GM21737 (cell line): ENCODE measurements around the gene TMEM132E.

Experiments used
- ATAC-seq: cut with Tn5 transposase; IDR thresholded peaks from one replicate; pipeline ENCODE4 v1.9.1; 2021; ENCODE audit warnings: mild to moderate bottlenecking, moderate library complexity; ENCODE audit not compliant: unreplicated experiment

The TMEM132E gene

DNA sequence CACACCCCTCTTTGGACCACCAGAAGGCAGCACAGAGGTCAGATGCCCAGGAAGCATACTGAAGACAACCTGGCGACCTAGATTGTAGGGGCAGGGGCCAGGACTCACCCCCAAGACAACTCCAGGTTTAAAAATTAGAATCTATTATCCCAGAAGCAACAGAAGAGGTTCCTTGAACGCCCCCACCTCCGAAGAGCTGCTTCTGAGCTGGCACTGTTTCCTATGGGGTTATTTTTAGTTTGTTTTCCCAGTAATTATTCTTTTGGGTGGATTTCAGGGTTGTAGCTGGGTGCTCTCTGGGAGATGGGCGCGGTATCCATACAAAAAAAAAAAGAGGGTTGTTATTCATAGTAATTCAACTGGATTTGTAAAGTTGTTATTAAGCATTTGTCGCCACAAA is 10.4 kb upstream of the TMEM132E start:
- ATAC-seq, result no peak

GRCh38 chr17:34569591-34569990 is 9.8 kb upstream of the TMEM132E start:
- ATAC-seq, result no peak

DNA sequence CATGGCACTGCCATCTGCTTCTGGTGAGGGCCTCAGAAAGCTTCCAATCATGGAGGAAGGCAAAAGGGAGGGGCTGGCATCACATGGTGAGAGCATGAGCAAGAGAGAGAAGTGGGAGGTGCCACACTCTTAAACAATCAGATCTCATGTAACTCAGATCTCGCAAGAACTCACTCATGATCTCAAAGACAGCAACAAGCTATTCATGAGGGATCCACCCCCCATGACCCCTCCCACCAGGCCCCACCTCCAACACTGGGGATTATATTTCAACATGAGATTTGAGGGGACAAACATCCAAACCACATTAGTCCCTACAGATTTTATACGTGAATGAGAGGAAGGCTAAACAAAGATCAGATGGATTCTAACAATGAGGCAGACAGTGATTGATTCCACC is 8.9 kb upstream of the TMEM132E start:
- ATAC-seq, result no peak

DNA sequence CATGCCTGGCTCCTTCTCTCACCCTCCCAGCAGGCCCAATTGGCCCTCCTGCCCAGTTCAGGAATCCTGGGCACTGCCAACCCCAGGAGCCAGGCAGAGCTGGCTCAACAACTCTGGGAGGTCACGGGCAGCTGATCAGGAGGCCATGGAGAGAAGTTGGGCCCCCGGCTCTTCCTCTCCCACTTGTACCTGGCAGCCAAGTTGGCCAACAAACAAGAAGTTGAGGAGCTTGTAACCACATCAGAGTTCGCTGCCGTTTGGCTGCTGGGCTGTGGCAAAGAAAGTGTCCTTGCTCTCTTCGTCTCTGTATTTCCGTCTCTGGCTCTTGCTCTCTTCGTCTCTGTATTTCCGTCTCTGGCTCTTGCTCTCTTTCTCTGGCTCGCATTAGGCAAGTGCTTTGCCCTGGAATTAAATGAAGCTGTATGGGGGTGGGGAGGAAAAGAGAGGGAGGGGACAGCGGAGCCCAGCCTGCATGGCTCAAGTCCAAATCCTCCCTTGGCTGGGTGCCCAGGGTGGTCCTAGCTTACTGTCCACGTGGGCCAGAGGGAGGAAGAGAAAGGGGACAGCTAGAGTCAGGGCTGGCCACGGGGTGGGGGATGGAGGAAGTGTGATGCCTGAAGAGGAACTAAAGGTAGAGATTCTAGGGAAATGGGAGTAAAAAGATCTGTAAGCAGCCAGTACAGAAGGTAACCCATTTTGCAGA is 7.8 kb upstream of the TMEM132E start:
- no peak for ATAC-seq

DNA sequence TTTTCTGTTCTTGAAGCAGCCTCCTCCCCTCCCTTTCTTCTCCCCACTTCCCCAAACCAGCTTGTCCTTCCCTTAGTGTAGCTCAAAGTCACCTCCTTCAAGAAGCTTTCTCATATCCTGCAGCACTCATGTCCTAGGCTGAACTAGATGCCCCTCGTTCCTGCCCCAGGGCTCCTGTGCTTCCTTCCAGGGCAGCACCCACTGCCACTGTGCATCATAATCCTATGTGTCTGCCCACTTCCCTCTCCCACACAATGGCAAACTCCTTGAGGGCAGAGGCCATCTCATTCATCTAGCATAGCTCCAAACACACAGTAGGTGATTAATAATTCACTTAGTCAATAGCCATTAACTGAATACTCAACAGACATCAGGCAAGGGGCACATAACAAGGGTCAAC is 6.9 kb upstream of the TMEM132E start:
- no peak for ATAC-seq

GRCh38 chr17:34575182-34575581 is 4.2 kb upstream of the TMEM132E start:
- ATAC-seq, result no peak

- ATAC-seq, result no peak
These were observed 1.4 kb upstream of the TMEM132E start for GRCh38 chr17:34578016-34578415.

DNA sequence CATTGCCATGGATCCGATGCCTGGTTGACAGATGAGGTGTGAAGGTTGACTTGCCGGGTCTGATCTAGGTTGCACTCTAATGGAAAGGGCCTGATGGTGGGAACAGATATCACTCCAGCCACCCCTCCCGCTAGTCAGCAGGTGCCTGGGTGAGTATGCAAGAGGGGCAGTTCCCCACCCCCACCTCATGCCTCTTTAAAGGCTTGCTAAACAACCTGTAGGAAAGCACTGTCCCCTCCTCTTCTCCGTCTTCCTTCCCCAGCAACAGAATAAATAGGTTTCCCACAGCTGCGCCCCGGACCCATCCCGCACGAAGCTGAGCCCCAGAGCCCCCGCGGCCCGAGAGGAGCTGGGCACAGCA is 746 bp upstream of the TMEM132E start:
- ATAC-seq, result no peak

DNA sequence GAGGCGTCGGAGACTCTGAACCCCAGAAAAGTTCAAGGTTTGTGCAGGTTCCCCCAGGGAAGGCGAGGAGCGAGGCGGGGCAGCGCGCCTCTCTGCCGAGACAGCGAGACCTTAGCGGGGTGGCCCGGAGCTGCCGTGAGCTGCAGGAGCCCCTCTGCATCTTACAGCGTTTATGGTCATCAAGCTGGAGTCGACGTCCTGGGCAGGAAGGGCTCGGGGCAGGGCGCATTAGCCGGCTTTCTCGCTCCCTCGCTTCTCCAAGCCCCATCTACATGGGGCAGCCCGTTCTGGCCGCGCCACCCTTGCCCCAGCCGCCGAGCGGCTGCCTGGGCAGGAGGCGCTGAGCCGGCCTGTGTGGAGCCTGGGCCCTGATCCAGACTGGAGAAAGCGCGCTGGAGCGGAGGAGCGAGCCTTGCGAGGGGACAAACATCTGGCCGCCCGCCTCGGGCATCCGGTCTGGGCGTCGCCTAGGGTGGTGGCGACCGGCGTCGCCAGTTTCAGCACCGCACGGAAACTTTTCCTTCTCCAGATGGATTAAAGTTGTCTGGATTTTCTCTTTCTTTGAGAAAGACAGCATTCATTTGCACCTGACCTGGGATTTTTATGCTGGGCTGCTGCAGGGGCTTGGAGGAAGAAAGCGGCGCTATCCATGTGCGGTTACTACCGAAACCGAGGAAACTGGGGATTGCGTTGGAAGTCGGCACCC is 750 bp downstream of the TMEM132E start:
- ATAC-seq, result no peak

GRCh38 chr17:34580685-34581445 is 1.5 kb downstream of the TMEM132E start:
- ATAC-seq, result no peak

DNA sequence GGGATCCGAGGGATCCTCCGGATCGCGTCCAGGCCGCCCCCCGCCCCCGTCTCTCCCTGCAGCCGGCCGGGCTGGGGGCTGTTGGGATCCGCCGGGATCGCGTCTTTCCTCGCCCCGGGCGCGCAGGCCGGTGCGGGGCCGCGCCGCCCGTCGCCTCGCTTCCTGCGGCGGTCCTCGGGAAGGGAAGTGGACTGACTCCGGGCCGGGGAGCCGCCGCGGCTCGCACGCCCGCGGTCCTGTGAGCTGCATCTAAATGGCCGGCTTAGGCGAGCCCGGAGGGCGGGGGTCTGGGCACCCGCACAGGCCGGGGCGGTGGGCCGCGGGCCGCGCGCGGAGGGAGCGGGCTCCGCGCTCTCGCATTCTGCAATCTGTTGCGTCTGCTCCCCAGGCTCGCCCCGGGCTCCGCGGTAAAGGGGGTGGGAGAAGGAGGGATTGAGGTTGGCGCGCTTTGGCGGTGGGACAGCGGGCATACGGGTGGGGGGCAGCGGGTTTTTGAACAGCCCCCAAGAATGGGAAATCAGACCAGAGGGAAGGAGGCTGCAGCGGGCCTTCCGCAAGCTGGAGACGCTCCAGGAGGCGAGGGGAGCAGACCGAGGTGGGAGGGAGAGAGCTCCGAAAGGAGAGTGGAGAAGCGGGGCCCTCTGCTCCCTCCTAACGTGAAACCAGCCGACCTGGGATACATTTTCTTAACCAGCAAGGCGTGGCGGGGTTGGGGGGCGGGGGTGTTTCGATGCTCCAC is 2.2 kb downstream of the TMEM132E start:
- ATAC-seq, result no peak

GRCh38 chr17:34582185-34582900 is 3.0 kb downstream of the TMEM132E start:
- no peak for ATAC-seq

DNA sequence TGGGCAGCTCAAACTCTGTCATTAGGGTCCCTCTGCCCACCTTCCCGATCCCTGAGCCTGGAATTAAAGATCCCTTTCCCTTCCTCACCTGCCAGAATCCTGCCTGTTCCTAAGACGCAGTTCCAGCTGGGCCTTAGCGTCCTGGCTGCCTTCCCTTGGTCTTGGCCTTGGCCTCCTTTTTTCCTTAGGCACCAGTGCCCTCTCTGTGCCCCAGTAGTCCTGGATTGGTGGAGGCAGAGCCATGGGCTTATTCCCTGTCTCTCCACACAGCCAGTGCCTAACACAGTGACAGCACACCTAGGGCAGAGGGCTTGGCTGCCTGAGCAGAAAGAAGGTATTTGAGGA is 3.5 kb downstream of the TMEM132E start:
- ATAC-seq, result no peak

DNA sequence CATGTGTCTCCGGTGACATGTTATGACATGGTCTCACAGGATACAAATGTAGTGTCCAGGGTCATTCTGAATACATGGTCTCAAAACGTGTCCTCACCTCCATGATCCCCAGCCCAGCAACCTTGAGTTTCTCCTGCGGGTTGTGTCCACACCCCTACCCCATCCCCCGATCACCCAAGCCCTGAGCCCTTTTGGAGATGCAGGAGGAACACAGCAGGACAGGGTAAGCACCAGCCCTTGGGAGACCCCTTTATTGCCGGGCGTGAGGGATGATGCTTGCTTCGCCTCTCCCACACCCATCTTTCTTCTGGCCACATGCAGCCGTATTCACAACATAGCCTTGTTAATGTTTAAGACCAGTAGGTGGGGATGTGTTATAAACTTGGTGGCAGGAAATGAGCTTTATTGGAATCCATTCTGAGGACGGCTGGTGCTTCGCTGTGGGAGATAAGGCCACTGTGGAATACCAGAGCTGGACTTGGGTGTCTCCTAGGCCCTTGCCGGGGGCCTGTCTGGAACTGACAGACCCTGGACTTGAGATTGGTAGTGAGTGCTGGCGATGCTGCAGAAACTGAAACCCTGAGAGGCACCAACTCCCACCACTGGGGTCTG is 5.5 kb downstream of the TMEM132E start:
- no peak for ATAC-seq

- no peak for ATAC-seq
These were observed 7.0 kb downstream of the TMEM132E start for GRCh38 chr17:34586346-34586846.

DNA sequence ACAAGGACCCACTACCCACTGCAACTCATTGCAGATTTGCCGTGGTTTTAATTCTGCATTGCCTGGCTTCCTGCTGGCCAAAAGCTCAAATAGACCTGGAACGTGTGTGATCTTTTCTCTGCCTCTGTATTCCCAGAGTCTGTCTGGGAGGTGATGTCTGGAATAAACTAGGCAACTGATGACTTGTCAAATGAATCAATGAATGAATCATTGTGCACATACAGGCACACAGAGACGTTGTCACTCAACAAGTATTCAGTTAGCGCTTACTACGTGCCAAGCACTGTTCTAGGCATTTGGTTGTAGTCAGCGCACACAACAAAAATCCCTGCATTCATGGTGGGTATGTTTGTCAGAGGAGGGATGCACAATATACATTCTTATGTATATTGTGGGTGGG is 8.9 kb downstream of the TMEM132E start:
- ATAC-seq, result no peak

GRCh38 chr17:34589120-34589965 is 10.0 kb downstream of the TMEM132E start:
- ATAC-seq, result no peak

DNA sequence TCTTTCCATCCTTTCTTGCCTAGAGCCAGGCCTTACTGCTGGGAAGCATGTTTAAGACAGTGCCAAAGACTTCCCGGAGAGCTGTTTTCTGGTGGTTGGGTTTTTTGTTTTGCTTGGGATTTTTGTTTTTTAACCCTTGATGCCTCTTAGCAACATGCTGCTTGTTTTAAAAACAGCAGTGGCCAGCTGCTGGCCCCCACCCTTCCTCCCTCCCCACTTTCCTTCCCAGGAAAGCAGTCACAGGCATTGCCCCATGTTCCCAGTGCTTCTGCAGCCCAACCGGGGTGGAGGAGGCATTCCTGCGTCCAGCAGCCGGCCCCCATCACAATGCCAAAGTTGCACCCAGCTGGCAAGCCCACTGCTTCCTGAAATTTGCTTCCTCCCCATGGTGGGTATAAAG is 12.6 kb downstream of the TMEM132E start:
- no peak for ATAC-seq

DNA sequence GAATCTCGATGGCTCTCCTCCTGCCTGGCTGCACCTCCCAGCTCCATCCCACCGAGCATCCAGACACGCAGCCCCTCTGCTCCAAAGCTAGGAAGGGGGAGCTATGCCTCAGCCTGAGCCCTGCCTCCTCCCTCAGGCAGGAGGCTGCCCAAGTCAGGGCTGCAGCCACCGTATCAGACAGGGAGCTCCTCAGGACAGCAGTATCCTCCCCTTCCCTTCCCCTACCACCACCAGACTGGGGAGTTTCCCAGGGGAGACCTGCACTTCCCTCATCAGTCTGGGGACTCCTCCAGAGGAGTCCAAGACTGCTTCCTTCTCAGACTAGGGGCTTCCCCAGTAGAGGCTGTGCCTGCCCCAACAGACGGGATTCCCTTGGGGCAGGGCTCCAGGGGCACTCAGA is 17.5 kb downstream of the TMEM132E start:
- no peak for ATAC-seq
